ENCODE results near the gene PTBP1. TPM values are rescaled to one million over a fixed set of nuclear protein-coding genes. Genes with fewer than 3 reads are reported as not detected.

The PTBP1 gene
- total and polyA plus RNA-seq, 2 donors (not counting 3 experiments of a cell fraction or from before 2014, with no cell fraction given), result 382 to 623 TPM

- Histone ChIP-seq H3K9me1 (replicated peaks; ENCODE audit: control insufficient read depth, extremely low read depth, insufficient read depth, low read length) (no peaks in the 10 kb centered on the region), H3K27me3 (ENCODE audit: control insufficient read depth in 2 of 2, insufficient read depth in 2 of 2, low read length in 2 of 2) (no peaks in the 10 kb centered on the region), H3K4me3 (replicated peaks in 1 of 3; ENCODE audit: insufficient read depth in 1 of 3, low read depth in 1 of 3, low read length in 3 of 3) (no peak overlapping the region), H3K9me3 (replicated peaks; ENCODE audit: control insufficient read depth, insufficient read depth, low read length) (no peaks in the 10 kb centered on the region), H3K27ac (ENCODE audit: insufficient read depth, low read depth, low read length) (no peak overlapping the region), H3K4me1 (ENCODE audit: control insufficient read depth, extremely low read depth, insufficient read depth, low read length) (no peaks in the 10 kb centered on the region), H3K36me3 (ENCODE audit: control insufficient read depth in 2 of 2, extremely low read depth in 1 of 2, insufficient read depth in 2 of 2, low read length in 2 of 2) (no peaks in the 10 kb centered on the region), H3K9ac (replicated peaks; ENCODE audit: extremely low read depth, insufficient read depth, low read length) (no peak overlapping the region), H3K79me2 (ENCODE audit: control insufficient read depth, insufficient read depth, low read length) (no peaks in the 10 kb centered on the region), H3K4me2 (ENCODE audit: insufficient read depth, low read length) (no peak overlapping the region), H2AFZ (ENCODE audit: low read depth, low read length) (no peak overlapping the region), H4K20me1 (replicated peaks; ENCODE audit: control insufficient read depth, extremely low read depth, insufficient read depth, low read length) (no peaks in the 10 kb centered on the region)
- intact Hi-C loops (cut with micrococcal nuclease) (no loop called here), dilution Hi-C loops (cut with MboI; ENCODE audit: extremely low pct_ligation_motif_present, low sequenced_read_pairs) (no loop called here)
- no peak for FAIRE-seq
- BruUV-seq (replicated peaks), result no TSS peak
- TF ChIP-seq POLR2AphosphoS5 (IDR thresholded peaks at IDR 0.05; ENCODE audit: insufficient read depth, low read depth, low read length) (no peak), GATA2 (IDR thresholded peaks at IDR 0.05; ENCODE audit: insufficient read depth, insufficient read length, low read depth, low read length) (no peak), MYC (IDR thresholded peaks at IDR 0.05; ENCODE audit: low read depth, low read length) (no peak), MAX (IDR thresholded peaks at IDR 0.05; ENCODE audit: insufficient read depth, insufficient read length) (no peak), FOS (IDR thresholded peaks at IDR 0.05; ENCODE audit: borderline replicate concordance, insufficient read depth, low read length) (no peak), CTCF (IDR thresholded peaks at IDR 0.05; ENCODE audit: extremely low read depth in 1 of 2, insufficient read depth in 1 of 2, low read depth in 1 of 2, low read length in 2 of 2) (no peak), POLR2A (IDR thresholded peaks at IDR 0.05; ENCODE audit: low read depth, low read length) (no peak), EZH2 (IDR thresholded peaks at IDR 0.05; ENCODE audit: borderline replicate concordance, low read depth, low read length, severe bottlenecking) (no peak), JUN (IDR thresholded peaks at IDR 0.05; ENCODE audit: borderline replicate concordance, insufficient read depth, insufficient read length, low read depth) (no peak)
- ChIA-PET CTCF (no interaction called here), POLR2A (no interaction called here)
- no peak for DNase-seq (ENCODE audit: low read depth, low spot score)
Measured at GRCh38 chr19:756821-757688, 40.2 kb upstream of the PTBP1 start.

All from endothelial cell of umbilical vein (primary cell).